Measurements from ENCODE around the gene EPB41. TPM values are rescaled to one million over a fixed set of nuclear protein-coding genes. Genes with fewer than 3 reads are reported as not detected.

The EPB41 gene
- total RNA-seq, 1 donor from 2014 or later, result 102 TPM

- H3K36me3 Mint-ChIP-seq (ENCODE audit: insufficient read depth), result peaks cover 1% of the 10 kb centered on the region
- peaks cover 4% of the 10 kb centered on the region for H3K4me1 Mint-ChIP-seq (ENCODE audit: low read depth)
- no peak for TF ChIP-seq CTCF (IDR thresholded peaks at IDR 0.05; ENCODE audit: unreplicated experiment)
- no peak for DNase-seq (ENCODE audit: low spot score, unreplicated experiment)
- no peaks in the 10 kb centered on the region for H3K27me3 Mint-ChIP-seq
- H3K9me3 Mint-ChIP-seq (ENCODE audit: low read depth), result peaks cover 2% of the 10 kb centered on the region
- H3K4me3 Mint-ChIP-seq (ENCODE audit: low read depth), result no peak overlapping the region
- no peak overlapping the region for H3K27ac Mint-ChIP-seq
These were observed 67.8 kb downstream of the EPB41 start for GRCh38 chr1:28982198-28982597.

- Mint-ChIP-seq H3K36me3 (ENCODE audit: insufficient read depth) (peaks cover 6% of the 10 kb centered on the region), H3K4me1 (ENCODE audit: low read depth) (peaks cover 4% of the 10 kb centered on the region), H3K27ac (peak overlapping the region; percentile 14), H3K4me3 (ENCODE audit: low read depth) (no peak overlapping the region), H3K9me3 (ENCODE audit: low read depth) (peaks cover 2% of the 10 kb centered on the region), H3K27me3 (no peaks in the 10 kb centered on the region)
- TF ChIP-seq CTCF (IDR thresholded peaks at IDR 0.05; ENCODE audit: unreplicated experiment), result no peak
- no peak for DNase-seq (ENCODE audit: low spot score, unreplicated experiment)
These were observed 68.7 kb downstream of the EPB41 start for GRCh38 chr1:28983091-28983490.

DNA sequence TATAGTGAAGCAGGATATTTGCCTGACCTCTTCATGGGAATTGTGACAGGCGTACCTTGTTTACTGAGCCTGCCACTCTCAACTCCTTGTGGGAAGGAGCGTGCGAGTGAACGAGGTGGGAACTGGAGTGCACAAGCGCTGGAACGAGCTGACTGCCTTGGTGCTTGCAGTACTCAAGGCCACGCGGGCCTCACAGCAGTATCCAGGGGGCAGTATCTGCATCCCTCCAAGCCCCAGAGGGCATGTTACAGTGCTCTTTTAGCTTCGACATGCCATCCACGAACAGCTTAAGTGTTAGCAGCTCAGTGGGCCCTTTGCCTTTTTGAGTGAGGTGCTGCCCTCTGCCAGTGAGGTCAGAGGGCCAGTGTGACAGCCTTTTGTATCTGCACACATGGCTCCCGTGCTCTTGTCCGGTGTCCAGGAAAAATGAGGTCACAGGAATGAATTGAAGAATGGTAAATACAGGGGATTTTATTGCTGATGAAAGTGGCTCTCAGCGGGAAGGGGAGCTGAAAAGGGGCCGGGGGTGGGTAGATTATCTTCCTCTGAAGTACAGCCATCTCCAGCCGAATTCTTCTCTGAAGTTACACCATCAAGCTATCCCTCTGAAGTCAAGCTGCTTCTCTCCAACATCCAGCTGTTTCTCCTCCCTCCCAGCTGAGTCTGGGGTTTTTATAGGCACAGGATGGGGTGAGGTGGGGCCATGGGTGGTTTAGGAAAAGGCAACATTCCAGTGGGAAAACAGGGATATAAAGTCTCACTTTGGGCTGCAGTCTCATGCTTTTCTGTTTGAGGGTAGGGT is 69.3 kb downstream of the EPB41 start:
- Mint-ChIP-seq H3K9me3 (ENCODE audit: low read depth) (peaks cover 2% of the 10 kb centered on the region), H3K36me3 (ENCODE audit: insufficient read depth) (peaks cover 6% of the 10 kb centered on the region), H3K27me3 (no peaks in the 10 kb centered on the region), H3K4me3 (ENCODE audit: low read depth) (no peak overlapping the region), H3K27ac (peak overlapping the region; percentile 71), H3K4me1 (ENCODE audit: low read depth) (peaks cover 4% of the 10 kb centered on the region)
- peak; percentile 25 for TF ChIP-seq CTCF (IDR thresholded peaks at IDR 0.05; ENCODE audit: unreplicated experiment)
- no peak for DNase-seq (ENCODE audit: low spot score, unreplicated experiment)

DNA sequence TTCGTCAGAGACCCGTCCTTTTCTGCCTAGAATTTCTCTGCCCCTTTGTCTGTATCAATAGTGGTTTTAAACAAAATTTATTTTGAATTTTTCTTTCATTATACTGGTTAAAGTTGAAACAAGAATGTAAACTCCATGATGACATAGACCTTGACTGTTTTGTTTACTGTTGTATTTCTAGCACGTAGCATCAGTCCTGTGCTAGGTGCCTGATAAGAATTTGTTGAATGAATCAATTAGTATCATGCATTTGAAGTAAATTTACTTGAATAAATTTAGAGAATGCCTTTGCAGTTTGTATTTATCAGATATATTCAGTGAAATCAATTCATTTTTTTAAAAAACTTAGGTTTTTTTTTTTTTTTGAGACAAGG is 69.9 kb downstream of the EPB41 start:
- no peak for TF ChIP-seq CTCF (IDR thresholded peaks at IDR 0.05; ENCODE audit: unreplicated experiment)
- Mint-ChIP-seq H3K27ac (no peak overlapping the region), H3K4me3 (ENCODE audit: low read depth) (no peak overlapping the region), H3K9me3 (ENCODE audit: low read depth) (peaks cover 2% of the 10 kb centered on the region), H3K27me3 (no peaks in the 10 kb centered on the region), H3K36me3 (ENCODE audit: insufficient read depth) (peaks cover 6% of the 10 kb centered on the region), H3K4me1 (ENCODE audit: low read depth) (peaks cover 4% of the 10 kb centered on the region)
- DNase-seq (ENCODE audit: low spot score, unreplicated experiment), result no peak

DNA sequence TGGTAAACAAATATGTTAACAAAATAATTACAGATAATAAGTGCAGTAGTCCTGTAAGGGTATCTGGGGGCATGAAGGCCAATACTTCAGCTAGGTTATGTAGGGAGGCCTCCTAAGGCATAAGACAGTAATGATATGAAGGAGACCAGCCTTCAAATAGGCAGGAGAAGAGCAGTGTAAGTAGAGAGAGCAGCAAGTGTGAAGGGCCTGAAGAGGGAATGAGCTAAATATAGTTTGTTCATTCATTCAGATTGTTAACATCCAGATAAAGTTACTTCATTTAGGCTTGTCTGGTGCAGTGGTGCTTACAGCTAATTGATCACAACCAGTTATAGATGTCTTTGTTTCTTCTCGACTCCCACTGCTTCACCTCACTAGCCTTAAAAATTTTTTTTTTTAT is 71.1 kb downstream of the EPB41 start:
- Mint-ChIP-seq H3K9me3 (ENCODE audit: low read depth) (peaks cover 2% of the 10 kb centered on the region), H3K27ac (no peak overlapping the region), H3K4me3 (ENCODE audit: low read depth) (no peak overlapping the region), H3K27me3 (no peaks in the 10 kb centered on the region), H3K4me1 (ENCODE audit: low read depth) (peaks cover 4% of the 10 kb centered on the region), H3K36me3 (ENCODE audit: insufficient read depth) (peaks cover 6% of the 10 kb centered on the region)
- DNase-seq (ENCODE audit: low spot score, unreplicated experiment), result no peak
- TF ChIP-seq CTCF (IDR thresholded peaks at IDR 0.05; ENCODE audit: unreplicated experiment), result no peak

Data from progenitor cell of endocrine pancreas (in vitro differentiated cells).